Effector memory CD4-positive, alpha-beta T cell (primary cell): Measurements from ENCODE around the gene USP21.
A peak's percentile ranks its signal among the peaks of the same experiment; 100 is the strongest.

Experiments
- DNase-seq, 3 donors: peaks; one replicate each; pipeline ENCODE4 v3.0.0-alpha.2; 2020
- H3K27ac ChIP-seq: 2 replicates; pipeline ENCODE4 v1.7.0; 2013; ENCODE audit warnings: mild to moderate bottlenecking, low read length, moderate library complexity; ENCODE audit not compliant: insufficient read depth, poor library complexity, severe bottlenecking
- H3K27me3 ChIP-seq: replicated peaks from 2 replicates; pipeline ENCODE4 v1.7.0; 2013; ENCODE audit warnings: mild to moderate bottlenecking, low read length; ENCODE audit not compliant: insufficient read depth, control insufficient read depth, poor library complexity, severe bottlenecking
- H3K36me3 ChIP-seq: 2 replicates; pipeline ENCODE4 v1.7.0; 2013; ENCODE audit warnings: mild to moderate bottlenecking, low read length, moderate library complexity; ENCODE audit not compliant: control insufficient read depth, insufficient read depth
- H3K4me1 ChIP-seq: 2 replicates; pipeline ENCODE4 v1.7.0; 2013; ENCODE audit warnings: low read length, mild to moderate bottlenecking; ENCODE audit not compliant: control insufficient read depth, insufficient read depth, poor library complexity, severe bottlenecking
- H3K4me3 ChIP-seq: 2 replicates; pipeline ENCODE4 v1.7.0; 2013; ENCODE audit warnings: low read length, low read depth, mild to moderate bottlenecking; ENCODE audit not compliant: insufficient read depth, poor library complexity, severe bottlenecking
- H3K9me3 ChIP-seq: 2 replicates; pipeline ENCODE4 v1.7.0; 2013; ENCODE audit warnings: mild to moderate bottlenecking, low read length, moderate library complexity; ENCODE audit not compliant: control insufficient read depth

The USP21 gene

DNA sequence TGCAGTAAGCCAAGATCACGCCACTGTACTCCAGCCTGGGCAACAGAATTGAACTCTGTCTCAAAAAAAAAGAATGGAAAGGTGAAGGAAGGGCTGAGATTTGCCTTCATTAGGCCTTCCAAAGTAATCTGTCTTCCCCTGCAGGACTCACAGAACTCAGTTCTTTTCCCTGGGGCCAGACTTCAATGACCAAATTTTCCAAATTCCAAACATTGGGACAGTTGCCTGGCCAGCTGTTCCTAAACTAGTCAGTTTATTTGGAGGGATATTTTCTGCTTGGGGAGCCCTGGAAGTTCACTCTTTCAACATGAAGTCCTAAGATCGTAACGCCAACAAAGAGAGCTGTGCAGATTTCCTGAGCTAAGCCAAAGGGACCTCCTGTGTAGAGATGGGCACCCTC, 21.4 kb upstream of the USP21 start:
- Histone ChIP-seq H3K4me1 (peaks cover 8% of the 10 kb centered on the region), H3K27ac (no peak overlapping the region), H3K27me3 (no peaks in the 10 kb centered on the region), H3K9me3 (no peaks in the 10 kb centered on the region), H3K4me3 (no peak overlapping the region), H3K36me3 (no peaks in the 10 kb centered on the region)
- DNase-seq, result no peak

DNA sequence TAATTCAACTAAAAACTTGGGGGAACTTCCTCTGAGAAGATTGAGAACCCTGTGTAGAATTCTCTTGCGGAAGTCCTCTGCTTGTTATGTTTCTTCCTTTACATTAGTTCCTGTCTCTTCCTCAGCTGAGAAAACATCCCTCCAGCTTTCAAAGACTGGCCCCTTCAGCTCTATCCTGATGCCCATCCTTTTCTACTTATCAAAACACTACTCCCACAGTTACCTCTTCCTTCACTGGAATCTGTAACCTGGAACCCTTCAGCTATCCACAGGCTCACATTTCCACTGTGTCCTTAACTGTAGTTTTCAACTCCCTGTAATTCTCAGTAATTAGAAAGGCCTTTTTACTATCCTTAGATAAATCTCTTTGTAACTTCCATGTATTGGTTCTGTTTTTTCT, 20.9 kb upstream of the USP21 start:
- no peaks in the 10 kb centered on the region for H3K36me3 ChIP-seq
- H3K27ac ChIP-seq, result no peak overlapping the region
- peaks cover 6% of the 10 kb centered on the region for H3K4me1 ChIP-seq
- no peaks in the 10 kb centered on the region for H3K9me3 ChIP-seq
- H3K4me3 ChIP-seq, result no peak overlapping the region
- no peaks in the 10 kb centered on the region for H3K27me3 ChIP-seq
- no peak for DNase-seq

DNA sequence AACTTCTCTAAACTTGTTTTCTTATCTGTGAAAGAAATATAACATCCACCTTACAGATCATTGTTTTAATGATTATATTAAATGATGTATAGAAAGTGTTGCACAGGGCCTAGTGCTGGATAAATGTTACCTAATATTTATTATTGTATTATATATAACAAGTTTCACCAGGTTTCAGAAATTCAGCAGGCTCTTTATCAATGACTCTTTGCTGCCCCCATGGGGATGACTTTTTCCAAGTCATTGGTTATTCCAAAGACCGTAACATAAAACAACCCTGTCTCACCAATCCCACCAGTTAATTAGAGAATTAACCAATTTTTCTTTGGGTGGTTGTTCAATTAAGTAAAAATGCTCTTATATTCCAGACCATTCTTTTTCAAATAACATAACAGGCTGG, 19.5 kb upstream of the USP21 start:
- Histone ChIP-seq H3K27ac (no peak overlapping the region), H3K36me3 (no peaks in the 10 kb centered on the region), H3K9me3 (no peaks in the 10 kb centered on the region), H3K4me3 (no peak overlapping the region), H3K4me1 (no peaks in the 10 kb centered on the region), H3K27me3 (no peaks in the 10 kb centered on the region)
- DNase-seq, result peak in 1 of 3 donors; percentile 21

DNA sequence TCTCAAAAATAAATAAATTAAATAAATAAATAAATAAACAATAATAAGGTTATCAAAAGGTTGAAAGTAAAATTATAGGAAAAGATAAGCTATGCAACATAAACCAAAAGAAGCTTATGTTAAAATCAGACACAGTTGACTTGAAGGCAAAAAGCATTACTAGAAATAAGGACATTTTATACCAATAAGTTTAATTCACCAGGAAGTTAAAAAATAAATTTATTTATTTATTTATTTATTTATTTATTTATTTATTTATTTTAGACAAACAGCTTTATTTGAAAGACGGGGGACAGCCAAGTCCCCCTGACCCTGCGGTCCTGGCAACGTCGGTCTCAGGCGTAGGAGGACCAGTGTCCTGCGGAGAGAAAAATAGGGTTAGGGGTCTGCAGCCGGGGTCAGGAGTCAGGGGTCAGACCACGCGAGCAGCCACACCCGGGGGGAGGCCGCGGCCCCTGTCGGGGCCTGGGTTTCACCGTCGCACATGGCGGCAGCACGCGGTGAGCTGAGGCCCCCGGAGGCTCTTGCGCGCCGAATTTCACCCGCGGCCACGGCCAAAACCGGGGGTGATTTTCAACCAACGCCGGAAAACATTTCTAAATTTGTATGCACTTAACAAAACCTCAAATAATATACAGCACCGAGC, 18.4 kb upstream of the USP21 start:
- H3K4me3 ChIP-seq, result no peak overlapping the region
- no peak overlapping the region for H3K27ac ChIP-seq
- no peaks in the 10 kb centered on the region for H3K9me3 ChIP-seq
- no peak for DNase-seq
- no peaks in the 10 kb centered on the region for H3K27me3 ChIP-seq
- no peaks in the 10 kb centered on the region for H3K4me1 ChIP-seq
- H3K36me3 ChIP-seq, result no peaks in the 10 kb centered on the region

DNA sequence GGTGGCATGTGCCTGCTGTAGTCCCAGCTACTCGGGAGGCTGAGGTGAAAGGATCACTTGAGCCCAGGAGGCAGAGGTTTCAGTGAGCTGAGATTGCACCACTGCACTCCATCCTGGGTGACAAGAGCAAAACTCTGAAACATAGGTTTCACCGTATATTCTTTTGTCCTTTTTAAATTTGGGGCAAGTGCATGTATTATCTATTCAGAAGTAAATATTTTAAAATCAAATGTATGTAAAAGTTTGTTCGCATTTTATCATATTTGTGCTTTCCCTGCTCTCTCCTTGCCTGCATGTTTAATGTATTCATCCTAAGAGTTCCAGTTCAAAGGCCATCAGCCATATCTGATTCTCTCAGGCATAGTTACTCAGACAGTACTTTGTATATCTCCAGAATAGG, 13.5 kb upstream of the USP21 start:
- Histone ChIP-seq H3K27me3 (no peaks in the 10 kb centered on the region), H3K4me3 (no peak overlapping the region), H3K36me3 (no peaks in the 10 kb centered on the region), H3K4me1 (no peaks in the 10 kb centered on the region), H3K9me3 (no peaks in the 10 kb centered on the region), H3K27ac (no peak overlapping the region)
- no peak for DNase-seq

DNA sequence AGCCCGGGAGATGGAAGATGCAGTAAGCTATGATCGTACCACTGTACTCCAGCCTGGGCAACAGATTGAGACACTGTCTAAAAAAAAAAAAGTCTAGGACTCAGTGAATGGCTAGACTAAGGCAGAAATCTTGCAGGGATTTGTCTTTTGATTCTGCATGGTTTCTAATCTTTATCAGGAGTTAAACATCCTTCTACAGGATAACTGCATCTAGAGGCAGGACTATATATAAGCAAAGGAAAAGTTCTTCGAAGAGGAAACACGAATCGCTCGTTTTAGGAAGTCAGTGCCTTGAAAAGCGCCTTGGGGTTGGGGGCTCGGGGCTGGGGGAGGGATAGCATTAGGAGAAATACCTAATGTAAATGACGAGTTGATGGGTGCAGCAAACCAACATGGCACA, 6.1 kb upstream of the USP21 start:
- H3K27me3 ChIP-seq, result no peaks in the 10 kb centered on the region
- peak overlapping the region; percentile 97 for H3K27ac ChIP-seq
- DNase-seq, result no peak
- no peaks in the 10 kb centered on the region for H3K9me3 ChIP-seq
- peaks cover 3% of the 10 kb centered on the region for H3K36me3 ChIP-seq
- H3K4me1 ChIP-seq, result peaks cover 4% of the 10 kb centered on the region
- H3K4me3 ChIP-seq, result peak overlapping the region; percentile 89

DNA sequence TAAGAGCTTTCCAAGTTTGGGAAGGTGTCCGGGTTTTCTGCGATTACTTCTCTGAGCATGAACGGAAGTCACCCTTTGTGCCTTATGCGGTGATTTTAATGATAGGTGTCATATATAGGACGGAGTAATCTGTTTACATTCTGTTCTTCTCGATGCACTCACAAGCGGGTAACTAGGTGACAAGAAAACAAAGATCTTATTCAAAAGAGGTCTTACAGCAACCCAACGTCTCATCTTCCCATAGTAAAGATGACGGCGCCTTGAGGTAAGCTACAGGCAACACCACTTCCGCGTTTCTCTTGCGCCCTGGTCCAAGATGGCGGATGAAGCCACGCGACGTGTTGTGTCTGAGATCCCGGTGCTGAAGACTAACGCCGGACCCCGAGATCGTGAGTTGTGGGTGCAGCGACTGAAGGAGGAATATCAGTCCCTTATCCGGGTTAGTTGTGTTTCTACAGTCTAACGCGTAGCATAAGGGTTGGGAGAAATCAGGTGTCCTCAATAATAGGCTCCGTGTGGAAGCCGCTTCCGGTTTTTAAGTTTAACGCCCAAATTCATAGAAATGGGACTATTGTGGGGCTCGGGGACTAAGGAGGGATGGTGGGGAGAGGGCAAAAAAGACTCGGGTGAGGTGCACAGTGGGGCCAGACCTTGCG, 5.5 kb upstream of the USP21 start, which contains the start of gene UFC1:
Gene UFC1 (plus strand): TSS at position 297 of the 656 bp plus-strand sequence. CDS start 20 bp downstream, at position 317.
- H3K36me3 ChIP-seq, result peaks cover 3% of the 10 kb centered on the region
- no peaks in the 10 kb centered on the region for H3K27me3 ChIP-seq
- peak; percentile 68 to 75 (median 74) for DNase-seq
- no peaks in the 10 kb centered on the region for H3K9me3 ChIP-seq
- H3K27ac ChIP-seq, result peak within 1 kb of the TSS; percentile 97
- peaks cover 4% of the 10 kb centered on the region for H3K4me1 ChIP-seq
- H3K4me3 ChIP-seq, result peak within 1 kb of the TSS; percentile 89

DNA sequence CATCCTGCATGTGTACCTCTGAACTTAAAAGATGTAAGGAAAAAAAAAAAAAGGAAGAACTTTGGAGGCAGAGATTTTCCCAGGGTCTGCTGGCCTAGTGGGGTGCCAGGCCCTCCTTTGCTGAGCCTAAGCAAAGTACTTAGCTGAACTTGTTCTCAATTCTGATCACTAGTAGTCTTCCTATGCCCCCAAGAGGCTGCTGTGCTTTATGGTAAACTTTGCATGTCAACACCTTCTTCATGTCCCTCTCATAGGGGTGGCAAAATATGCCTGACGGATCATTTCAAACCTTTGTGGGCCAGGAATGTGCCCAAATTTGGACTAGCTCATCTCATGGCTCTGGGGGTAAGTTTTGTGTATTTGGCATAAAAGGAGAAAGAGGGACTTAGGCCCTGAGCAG, 1.4 kb upstream of the USP21 start:
- Histone ChIP-seq H3K27ac (no peak overlapping the region), H3K4me1 (peaks cover 21% of the 10 kb centered on the region), H3K4me3 (no peak overlapping the region), H3K36me3 (peaks cover 3% of the 10 kb centered on the region), H3K27me3 (no peaks in the 10 kb centered on the region), H3K9me3 (no peaks in the 10 kb centered on the region)
- no peak for DNase-seq

DNA sequence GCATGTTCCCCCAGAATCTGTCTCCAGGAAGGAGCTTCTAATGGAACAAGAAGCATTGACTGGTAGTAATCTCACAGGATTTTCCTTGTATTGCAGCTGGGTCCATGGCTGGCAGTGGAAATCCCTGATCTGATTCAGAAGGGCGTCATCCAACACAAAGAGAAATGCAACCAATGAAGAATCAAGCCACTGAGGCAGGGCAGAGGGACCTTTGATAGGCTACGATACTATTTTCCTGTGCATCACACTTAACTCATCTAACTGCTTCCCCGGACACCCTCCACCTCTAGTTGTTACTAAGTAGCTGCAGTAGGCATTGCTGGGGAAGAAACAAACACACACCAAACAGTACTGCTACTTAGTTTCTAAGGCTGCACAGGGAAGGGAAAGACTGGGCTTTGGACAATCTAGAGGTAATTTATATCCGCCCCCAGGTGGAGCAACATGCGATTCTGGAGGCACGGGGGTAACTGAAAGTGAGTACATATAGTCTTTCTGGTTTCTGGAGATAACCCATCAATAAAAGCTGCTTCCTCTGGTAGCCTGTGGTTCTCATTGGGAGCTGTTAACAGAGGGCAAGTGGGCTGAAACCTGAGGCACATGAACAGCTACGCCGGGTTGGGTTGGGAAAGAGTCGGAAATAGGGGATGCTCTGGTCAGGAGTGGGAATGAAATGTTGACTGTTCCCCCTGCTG, 837 bp upstream of the USP21 start:
- no peaks in the 10 kb centered on the region for H3K9me3 ChIP-seq
- peaks cover 17% of the 10 kb centered on the region for H3K4me1 ChIP-seq
- H3K27me3 ChIP-seq, result no peaks in the 10 kb centered on the region
- no peak for DNase-seq
- H3K36me3 ChIP-seq, result peaks cover 3% of the 10 kb centered on the region
- peak overlapping the region; percentile 86 for H3K27ac ChIP-seq
- peak overlapping the region; percentile 90 for H3K4me3 ChIP-seq

DNA sequence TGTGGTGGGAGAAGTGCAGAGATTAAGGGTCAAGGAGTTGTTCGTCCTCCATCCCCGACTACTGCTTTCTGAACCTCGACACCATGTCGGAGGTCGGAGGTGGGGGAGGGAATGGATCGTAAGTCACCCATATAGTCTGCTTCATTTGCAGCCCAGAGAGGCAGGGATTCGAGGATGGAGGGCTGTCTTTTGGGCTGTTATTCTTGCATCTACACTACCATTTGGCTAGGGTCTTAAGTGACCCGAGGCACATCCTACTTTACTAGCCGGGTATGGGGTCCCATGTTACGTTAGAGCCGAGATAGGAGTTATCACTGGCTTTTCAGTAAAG, 578 bp downstream of the USP21 start:
- no peak for DNase-seq
- H3K4me1 ChIP-seq, result peaks cover 18% of the 10 kb centered on the region
- H3K4me3 ChIP-seq, result peak overlapping the region; percentile 90
- peak overlapping the region; percentile 86 for H3K27ac ChIP-seq
- peaks cover 12% of the 10 kb centered on the region for H3K36me3 ChIP-seq
- H3K27me3 ChIP-seq, result no peaks in the 10 kb centered on the region
- H3K9me3 ChIP-seq, result no peaks in the 10 kb centered on the region
